ENCODE results near the gene TPPP2. TPM values are rescaled to one million over a fixed set of nuclear protein-coding genes. Genes with fewer than 3 reads are reported as not detected.

The TPPP2 gene
- total RNA-seq, 1 experiment from 2014 or later = not detected

GRCh38 chr14:21057803-21058675, 28.0 kb downstream of the TPPP2 start, which contains the start of gene RNASE8:
Gene RNASE8, plus strand, starts transcription at chr14:21057822. Its CDS starts 71 bp downstream, at chr14:21057893.
- intact Hi-C loops (cut with micrococcal nuclease; ENCODE audit: unreplicated experiment) = no loop called here
- TF ChIP-seq EZH2 (IDR thresholded peaks at IDR 0.05; ENCODE audit: borderline replicate concordance, low read depth, low read length, poor library complexity, severe bottlenecking) = no peak
- no peak for TF ChIP-seq CTCF (conservative IDR thresholded peaks at IDR 0.05; ENCODE audit: low read depth, low read length)
- Histone ChIP-seq H3K4me3 (ENCODE audit: low read depth, low read length, poor library complexity, severe bottlenecking) (no peak within 1 kb of the TSS), H3K36me3 (ENCODE audit: insufficient read depth, low read length, poor library complexity, severe bottlenecking) (no peaks in the 10 kb centered on the region), H3K9me3 (ENCODE audit: low read depth, low read length, poor library complexity, severe bottlenecking) (no peaks in the 10 kb centered on the region), H3K27me3 (replicated peaks; ENCODE audit: insufficient read depth, low read depth, low read length, poor library complexity) (no peaks in the 10 kb centered on the region), H3K27ac (ENCODE audit: low read depth, low read length, poor library complexity, severe bottlenecking) (no peak within 1 kb of the TSS), H3K4me1 (ENCODE audit: insufficient read depth, low read length, poor library complexity, severe bottlenecking) (peaks cover under 1% of the 10 kb centered on the region)
- POLR2A ChIA-PET (ENCODE audit: low non-redundant PET) = interaction anchor here (0.6 kb wide), 1 partner anchor 90 kb away, joined by 3 read pairs; no protein-coding TSS in a partner anchor
- BruUV-seq (replicated peaks) = no TSS peak
- CTCF ChIA-PET = no interaction called here
- DNase-seq (ENCODE audit: low spot score) = no peak

- Histone ChIP-seq H3K9me3 (ENCODE audit: low read depth, low read length, poor library complexity, severe bottlenecking) (no peaks in the 10 kb centered on the region), H3K4me1 (ENCODE audit: insufficient read depth, low read length, poor library complexity, severe bottlenecking) (peaks cover 7% of the 10 kb centered on the region), H3K27ac (ENCODE audit: low read depth, low read length, poor library complexity, severe bottlenecking) (no peak overlapping the region), H3K4me3 (ENCODE audit: low read depth, low read length, poor library complexity, severe bottlenecking) (no peak overlapping the region), H3K27me3 (replicated peaks; ENCODE audit: insufficient read depth, low read depth, low read length, poor library complexity) (no peaks in the 10 kb centered on the region), H3K36me3 (ENCODE audit: insufficient read depth, low read length, poor library complexity, severe bottlenecking) (no peaks in the 10 kb centered on the region)
- intact Hi-C loops (cut with micrococcal nuclease; ENCODE audit: unreplicated experiment) = no loop called here
- POLR2A ChIA-PET (ENCODE audit: low non-redundant PET) = no interaction called here
- CTCF ChIA-PET = no interaction called here
- no TSS peak for BruUV-seq (replicated peaks)
- TF ChIP-seq CTCF (conservative IDR thresholded peaks at IDR 0.05; ENCODE audit: low read depth, low read length) = no peak
- TF ChIP-seq EZH2 (IDR thresholded peaks at IDR 0.05; ENCODE audit: borderline replicate concordance, low read depth, low read length, poor library complexity, severe bottlenecking) = no peak
- DNase-seq (ENCODE audit: low spot score) = no peak
These were observed 28.9 kb downstream of the TPPP2 start for GRCh38 chr14:21058903-21059302.

GRCh38 chr14:21059842-21060613, 30.0 kb downstream of the TPPP2 start:
- TF ChIP-seq CTCF (conservative IDR thresholded peaks at IDR 0.05; ENCODE audit: low read depth, low read length) = no peak
- no peak for TF ChIP-seq EZH2 (IDR thresholded peaks at IDR 0.05; ENCODE audit: borderline replicate concordance, low read depth, low read length, poor library complexity, severe bottlenecking)
- BruUV-seq (replicated peaks) = no TSS peak

More at GRCh38 chr14:21059842-21060613, 30.0 kb downstream of the TPPP2 start:
- H3K27me3 ChIP-seq (replicated peaks; ENCODE audit: insufficient read depth, low read depth, low read length, poor library complexity) = no peaks in the 10 kb centered on the region
- no peaks in the 10 kb centered on the region for H3K36me3 ChIP-seq (ENCODE audit: insufficient read depth, low read length, poor library complexity, severe bottlenecking)
- intact Hi-C loops (cut with micrococcal nuclease; ENCODE audit: unreplicated experiment) = no loop called here
- H3K4me3 ChIP-seq (ENCODE audit: low read depth, low read length, poor library complexity, severe bottlenecking) = no peak overlapping the region
- ChIA-PET POLR2A (ENCODE audit: low non-redundant PET) (no interaction called here), CTCF (no interaction called here)
- H3K9me3 ChIP-seq (ENCODE audit: low read depth, low read length, poor library complexity, severe bottlenecking) = no peaks in the 10 kb centered on the region
- no peak for DNase-seq (ENCODE audit: low spot score)
- peaks cover 7% of the 10 kb centered on the region for H3K4me1 ChIP-seq (ENCODE audit: insufficient read depth, low read length, poor library complexity, severe bottlenecking)
- H3K27ac ChIP-seq (ENCODE audit: low read depth, low read length, poor library complexity, severe bottlenecking) = no peak overlapping the region
